DMS53 treated with DMSO at 0.1 percent for 48 hours (cell line): ENCODE results near the gene MBOAT1.
A peak's percentile ranks its signal among the peaks of the same experiment; 100 is the strongest.
"Not testable (repeated sequence)": the region's sequence is repeated elsewhere in the genome, so short reads cannot be mapped to it uniquely, and the experiment has no call there.

Source experiments
- DNase-seq: peaks from one replicate; lab custom pipeline; 2025; ENCODE audit not compliant: unreplicated experiment; lab: John Stamatoyannopoulos, UW

The MBOAT1 gene

DNA sequence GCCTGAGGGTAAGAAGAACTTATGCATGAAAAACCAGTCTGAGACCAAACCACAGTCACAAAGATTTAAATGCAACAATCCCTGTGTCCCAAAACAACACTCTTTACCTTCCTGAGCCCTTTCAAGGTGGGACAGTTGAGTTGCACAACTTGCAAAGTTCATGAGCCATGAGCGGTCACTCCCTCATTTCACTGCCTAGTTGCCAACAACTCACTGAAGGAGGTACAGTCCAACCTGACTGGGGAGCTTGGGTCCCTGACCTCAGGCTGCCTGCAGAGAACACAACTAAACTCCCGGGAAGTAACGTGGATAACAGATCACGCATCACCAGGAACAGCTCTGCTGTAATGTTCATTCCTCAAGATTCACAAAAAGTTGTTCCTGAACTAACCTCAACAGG, 69.4 kb downstream of the MBOAT1 start:
- DNase-seq = no peak

GRCh38 chr6:20141931-20142330, 70.3 kb downstream of the MBOAT1 start:
- no peak for DNase-seq

DNA sequence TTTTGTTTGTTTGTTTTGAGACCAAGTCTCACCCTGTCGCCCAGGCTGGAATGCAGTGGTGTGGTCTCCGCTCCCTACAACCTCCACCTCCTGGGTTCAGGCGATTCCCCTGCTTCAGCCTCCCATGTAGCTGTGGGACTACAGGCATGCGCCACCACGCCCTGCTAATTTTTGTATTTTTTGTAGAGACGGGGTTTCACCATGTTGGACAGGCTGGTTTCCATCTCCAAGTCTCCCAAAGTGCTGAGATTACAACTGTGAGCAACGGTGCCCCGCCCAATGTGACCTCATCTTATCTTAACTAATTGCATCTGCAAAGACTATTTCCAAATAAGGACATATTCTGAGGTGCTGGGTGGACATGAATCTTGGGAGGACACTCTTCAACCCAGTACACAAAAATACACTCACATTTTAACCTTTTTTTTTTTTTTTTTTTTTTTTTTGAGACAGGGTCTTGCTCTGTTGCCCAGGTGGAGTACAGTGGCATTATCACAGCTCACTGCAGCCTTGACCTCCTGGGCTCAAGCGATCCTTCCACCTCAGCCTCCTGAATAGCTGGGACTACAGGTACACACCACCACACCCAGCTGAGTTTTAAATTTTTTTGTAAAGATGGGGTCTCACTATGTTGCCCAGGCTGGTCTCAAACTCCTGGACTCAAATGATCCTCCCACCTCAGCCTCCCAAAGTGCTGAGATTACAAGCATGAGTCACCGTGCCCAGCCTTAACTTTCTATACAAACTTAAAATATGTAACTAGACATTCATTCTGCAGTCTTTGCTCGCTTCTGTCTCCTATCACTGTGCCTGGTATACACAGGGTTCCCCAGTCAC, 72.9 kb downstream of the MBOAT1 start:
- not testable (repeated sequence) for DNase-seq

- DNase-seq = no peak
Observed at GRCh38 chr6:20137837-20138236, 74.4 kb downstream of the MBOAT1 start.

- no peak for DNase-seq
Observed at GRCh38 chr6:20137240-20137639, 75.0 kb downstream of the MBOAT1 start.

- DNase-seq = no peak
Observed at GRCh38 chr6:20135677-20136268, 76.5 kb downstream of the MBOAT1 start.

DNA sequence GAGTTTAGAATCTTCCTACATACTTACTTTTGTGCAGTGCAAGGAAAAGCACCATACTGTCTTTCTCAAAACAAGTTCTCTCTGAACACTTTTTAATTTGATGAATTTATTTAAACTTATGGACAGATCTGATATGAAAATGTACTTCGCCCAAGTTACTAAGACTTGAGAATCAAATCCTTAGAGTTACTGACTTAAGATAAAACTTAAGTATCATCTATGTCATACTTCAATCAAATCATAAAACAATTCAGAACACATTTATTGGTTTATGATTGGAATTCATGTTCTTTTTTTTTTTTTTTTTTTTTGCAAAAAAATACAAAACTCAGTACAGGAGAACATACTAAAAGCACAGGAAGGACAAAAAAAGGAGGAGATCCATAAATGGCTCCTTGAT, 77.7 kb downstream of the MBOAT1 start:
- DNase-seq = no peak

GRCh38 chr6:20129290-20130088, 82.8 kb downstream of the MBOAT1 start:
- no peak for DNase-seq

- no peak for DNase-seq
Observed at GRCh38 chr6:20128018-20128417, 84.3 kb downstream of the MBOAT1 start.

GRCh38 chr6:20126789-20127653, 85.2 kb downstream of the MBOAT1 start:
- DNase-seq = peak; percentile 92

DNA sequence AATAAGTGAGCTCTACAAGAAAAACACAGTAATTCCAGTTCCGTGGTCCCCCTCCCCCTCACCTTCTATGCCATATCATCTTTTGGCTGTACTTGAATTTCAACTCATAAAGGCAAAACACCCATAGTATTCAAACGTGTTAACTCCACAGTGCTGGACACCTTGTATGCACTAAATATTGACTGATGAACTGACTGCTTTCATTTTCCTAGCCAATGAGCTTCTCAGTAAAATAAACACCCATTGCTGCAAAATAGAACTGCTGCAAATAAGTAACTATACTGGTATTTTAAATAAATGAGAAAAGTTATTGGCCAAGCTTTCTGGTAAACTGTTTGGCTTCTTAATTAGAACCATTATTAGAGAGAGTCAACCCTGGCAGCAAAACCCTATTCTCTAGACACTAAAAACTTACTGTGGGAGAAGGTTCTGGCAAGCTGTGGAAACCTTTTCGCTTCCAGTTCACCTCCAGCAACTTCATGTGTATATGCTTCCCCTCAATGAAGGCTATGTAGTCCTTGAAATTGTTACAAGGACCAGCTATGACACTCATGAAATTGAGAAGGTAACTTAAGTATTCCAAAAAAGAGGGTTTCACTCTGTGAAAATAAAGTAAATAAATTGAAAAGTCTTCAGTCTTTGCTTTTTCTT, 86.0 kb downstream of the MBOAT1 start:
- DNase-seq = no peak

- no peak for DNase-seq
Observed at GRCh38 chr6:20124545-20124944, 87.7 kb downstream of the MBOAT1 start.

DNA sequence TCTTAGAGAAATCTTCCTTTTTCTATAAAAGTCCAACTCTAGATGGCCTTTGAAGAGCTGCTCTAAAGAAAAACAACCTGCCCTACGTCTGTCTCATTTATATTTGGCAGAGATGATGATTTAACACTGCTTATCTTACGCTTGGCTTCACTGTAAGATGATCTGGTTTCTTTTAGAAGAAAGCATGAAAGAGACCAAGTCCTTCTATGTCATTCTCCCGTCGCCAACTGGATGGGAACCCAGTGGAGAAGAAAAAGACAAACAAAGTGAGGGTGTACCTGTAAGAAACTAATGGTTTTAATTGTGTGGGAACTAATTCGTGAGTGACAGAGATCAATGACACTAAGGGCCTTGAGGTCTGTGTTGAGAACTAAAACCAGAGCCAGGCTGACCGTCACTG, 92.8 kb downstream of the MBOAT1 start:
- no peak for DNase-seq

- no peak for DNase-seq
Observed at GRCh38 chr6:20118892-20119291, 93.4 kb downstream of the MBOAT1 start.

GRCh38 chr6:20117474-20117873, 94.8 kb downstream of the MBOAT1 start:
- DNase-seq = peak; percentile 46

- no peak for DNase-seq
Observed at GRCh38 chr6:20116792-20117191, 95.5 kb downstream of the MBOAT1 start.

- DNase-seq = no peak
Observed at GRCh38 chr6:20115246-20115980, 96.9 kb downstream of the MBOAT1 start.

DNA sequence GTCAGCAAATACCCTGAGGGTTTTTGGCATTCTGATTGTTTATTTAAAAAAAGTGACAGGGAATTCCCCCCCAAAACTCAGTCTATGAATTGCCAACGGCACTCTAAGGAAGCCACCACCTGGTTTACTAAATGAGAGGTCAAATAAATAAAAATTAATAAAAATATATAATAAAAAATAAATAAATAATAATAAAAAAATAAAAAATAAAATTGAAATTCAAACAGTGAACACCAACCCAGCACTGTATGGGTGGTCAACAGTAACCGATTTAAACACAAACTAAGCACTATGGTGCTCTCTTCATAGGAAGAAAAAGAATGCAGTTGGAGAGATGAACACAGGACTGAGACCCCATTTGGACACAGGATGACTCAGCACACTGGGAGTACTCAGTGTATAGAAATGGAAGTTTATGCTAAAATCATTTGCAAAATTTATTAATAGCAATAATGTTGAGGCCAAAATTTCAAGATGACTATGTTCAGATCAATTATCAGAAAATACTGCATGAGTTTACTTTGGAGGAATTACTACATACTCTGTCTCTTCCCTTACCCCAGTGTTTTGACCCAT, 98.5 kb downstream of the MBOAT1 start:
- no peak for DNase-seq

DNA sequence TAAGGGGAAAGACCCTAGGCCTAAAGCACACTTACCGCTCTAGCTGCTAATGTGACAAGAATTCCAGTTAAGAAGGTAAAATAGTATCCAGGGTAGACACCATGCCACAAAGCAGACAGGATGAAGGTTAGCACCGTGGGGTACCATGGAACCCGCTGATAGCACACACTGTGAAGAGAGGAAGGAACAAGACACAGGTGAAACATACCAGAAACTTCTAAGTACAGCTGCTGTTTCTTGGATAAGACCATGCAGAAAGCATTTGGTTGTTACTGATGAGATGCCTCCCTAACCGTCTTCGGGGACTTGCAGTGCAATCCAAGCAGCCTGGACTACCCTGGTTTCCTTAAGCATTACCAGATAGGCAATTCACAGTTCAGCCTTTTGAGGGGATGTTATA, 99.4 kb downstream of the MBOAT1 start:
- no peak for DNase-seq
